Activated naive CD8-positive, alpha-beta T cell (primary cell): ENCODE results near the gene RTN4R.
"Not testable (repeated sequence)": the region's sequence is repeated elsewhere in the genome, so short reads cannot be mapped to it uniquely, and the experiment has no call there.

Experiments
- H3K27ac Mint-ChIP-seq: one replicate; pipeline ENCODE4 v1.8.0; 2021; ENCODE audit warnings: mixed read lengths
- H3K27me3 Mint-ChIP-seq: one replicate; pipeline ENCODE4 v1.8.0; 2021; ENCODE audit warnings: mixed read lengths
- H3K36me3 Mint-ChIP-seq: one replicate; pipeline ENCODE4 v1.8.0; 2021; ENCODE audit warnings: mixed read lengths
- H3K4me1 Mint-ChIP-seq: one replicate; pipeline ENCODE4 v1.8.0; 2021; ENCODE audit warnings: low read depth, mixed read lengths
- H3K4me3 Mint-ChIP-seq: one replicate; pipeline ENCODE4 v1.8.0; 2021; ENCODE audit warnings: mild to moderate bottlenecking, mixed read lengths
- H3K9me3 Mint-ChIP-seq: one replicate; pipeline ENCODE4 v1.8.0; 2021; ENCODE audit warnings: low read depth, mixed read lengths

The RTN4R gene

GRCh38 chr22:20282901-20283673, 15.0 kb upstream of the RTN4R start:
- H3K4me1 Mint-ChIP-seq: peaks cover 4% of the 10 kb centered on the region
- H3K27ac Mint-ChIP-seq: no peak overlapping the region
- H3K27me3 Mint-ChIP-seq: no peaks in the 10 kb centered on the region
- H3K36me3 Mint-ChIP-seq: no peaks in the 10 kb centered on the region
- no peaks in the 10 kb centered on the region for H3K9me3 Mint-ChIP-seq
- no peak overlapping the region for H3K4me3 Mint-ChIP-seq

- H3K4me1 Mint-ChIP-seq: peaks cover 4% of the 10 kb centered on the region
- H3K9me3 Mint-ChIP-seq: no peaks in the 10 kb centered on the region
- no peaks in the 10 kb centered on the region for H3K27me3 Mint-ChIP-seq
- H3K4me3 Mint-ChIP-seq: no peak overlapping the region
- no peaks in the 10 kb centered on the region for H3K36me3 Mint-ChIP-seq
- H3K27ac Mint-ChIP-seq: no peak overlapping the region
Measured at GRCh38 chr22:20281891-20282290, 13.8 kb upstream of the RTN4R start.

- not testable (repeated sequence) for H3K4me3 Mint-ChIP-seq, H3K27ac Mint-ChIP-seq, H3K4me1 Mint-ChIP-seq, H3K9me3 Mint-ChIP-seq, H3K36me3 Mint-ChIP-seq, H3K27me3 Mint-ChIP-seq
Measured at GRCh38 chr22:20281473-20281872, 13.4 kb upstream of the RTN4R start.

GRCh38 chr22:20280866-20281265, 12.7 kb upstream of the RTN4R start:
- Mint-ChIP-seq H3K27me3 (no peaks in the 10 kb centered on the region), H3K27ac (no peak overlapping the region), H3K9me3 (no peaks in the 10 kb centered on the region), H3K4me3 (no peak overlapping the region), H3K36me3 (no peaks in the 10 kb centered on the region), H3K4me1 (peaks cover 4% of the 10 kb centered on the region)

GRCh38 chr22:20280163-20280562, 12.0 kb upstream of the RTN4R start:
- H3K36me3 Mint-ChIP-seq, H3K9me3 Mint-ChIP-seq, H3K4me1 Mint-ChIP-seq, H3K27ac Mint-ChIP-seq, H3K27me3 Mint-ChIP-seq, H3K4me3 Mint-ChIP-seq: not testable (repeated sequence)

GRCh38 chr22:20279662-20280134, 11.6 kb upstream of the RTN4R start:
- Mint-ChIP-seq H3K4me1 (peaks cover 4% of the 10 kb centered on the region), H3K4me3 (no peak overlapping the region), H3K9me3 (no peaks in the 10 kb centered on the region), H3K27me3 (no peaks in the 10 kb centered on the region), H3K27ac (no peak overlapping the region), H3K36me3 (no peaks in the 10 kb centered on the region)

GRCh38 chr22:20278726-20279490, 10.8 kb upstream of the RTN4R start:
- H3K9me3 Mint-ChIP-seq, H3K27me3 Mint-ChIP-seq, H3K4me1 Mint-ChIP-seq, H3K36me3 Mint-ChIP-seq, H3K27ac Mint-ChIP-seq, H3K4me3 Mint-ChIP-seq: not testable (repeated sequence)

- not testable (repeated sequence) for H3K9me3 Mint-ChIP-seq, H3K4me3 Mint-ChIP-seq, H3K27me3 Mint-ChIP-seq
Measured at GRCh38 chr22:20277936-20278635, 10.0 kb upstream of the RTN4R start.

GRCh38 chr22:20276468-20276867, 8.3 kb upstream of the RTN4R start:
- Mint-ChIP-seq H3K4me1 (peaks cover 4% of the 10 kb centered on the region), H3K36me3 (no peaks in the 10 kb centered on the region), H3K4me3 (no peak overlapping the region), H3K9me3 (no peaks in the 10 kb centered on the region), H3K27me3 (no peaks in the 10 kb centered on the region), H3K27ac (no peak overlapping the region)

More at GRCh38 chr22:20277936-20278635, 10.0 kb upstream of the RTN4R start:
- H3K4me1 Mint-ChIP-seq, H3K36me3 Mint-ChIP-seq, H3K27ac Mint-ChIP-seq: not testable (repeated sequence)

GRCh38 chr22:20275836-20276235, 7.7 kb upstream of the RTN4R start:
- Mint-ChIP-seq H3K4me1 (peaks cover 4% of the 10 kb centered on the region), H3K36me3 (no peaks in the 10 kb centered on the region), H3K9me3 (no peaks in the 10 kb centered on the region), H3K27me3 (no peaks in the 10 kb centered on the region), H3K4me3 (no peak overlapping the region), H3K27ac (no peak overlapping the region)

GRCh38 chr22:20275325-20275724, 7.2 kb upstream of the RTN4R start:
- H3K4me3 Mint-ChIP-seq, H3K36me3 Mint-ChIP-seq, H3K9me3 Mint-ChIP-seq, H3K27ac Mint-ChIP-seq, H3K4me1 Mint-ChIP-seq, H3K27me3 Mint-ChIP-seq: not testable (repeated sequence)

GRCh38 chr22:20274374-20274773, 6.3 kb upstream of the RTN4R start:
- H3K27ac Mint-ChIP-seq, H3K9me3 Mint-ChIP-seq, H3K36me3 Mint-ChIP-seq: not testable (repeated sequence)

GRCh38 chr22:20273758-20274181, 5.7 kb upstream of the RTN4R start:
- Mint-ChIP-seq H3K9me3 (no peaks in the 10 kb centered on the region), H3K36me3 (no peaks in the 10 kb centered on the region), H3K27ac (no peak overlapping the region), H3K27me3 (no peaks in the 10 kb centered on the region), H3K4me3 (no peak overlapping the region), H3K4me1 (peaks cover 2% of the 10 kb centered on the region)

More at GRCh38 chr22:20274374-20274773, 6.3 kb upstream of the RTN4R start:
- not testable (repeated sequence) for H3K4me3 Mint-ChIP-seq, H3K27me3 Mint-ChIP-seq, H3K4me1 Mint-ChIP-seq

- Mint-ChIP-seq H3K9me3 (no peaks in the 10 kb centered on the region), H3K27ac (no peak overlapping the region)
Measured at GRCh38 chr22:20272700-20273099, 4.6 kb upstream of the RTN4R start.

GRCh38 chr22:20272174-20272573, 4.1 kb upstream of the RTN4R start:
- Mint-ChIP-seq H3K9me3 (no peaks in the 10 kb centered on the region), H3K27me3 (no peaks in the 10 kb centered on the region), H3K4me1 (peaks cover 3% of the 10 kb centered on the region), H3K36me3 (no peaks in the 10 kb centered on the region), H3K4me3 (no peak overlapping the region), H3K27ac (no peak overlapping the region)

More at GRCh38 chr22:20272700-20273099, 4.6 kb upstream of the RTN4R start:
- H3K36me3 Mint-ChIP-seq: no peaks in the 10 kb centered on the region
- H3K27me3 Mint-ChIP-seq: no peaks in the 10 kb centered on the region
- no peak overlapping the region for H3K4me3 Mint-ChIP-seq
- peaks cover 3% of the 10 kb centered on the region for H3K4me1 Mint-ChIP-seq
